NCI-H128 (cell line): ENCODE results near the gene TSACC.
"Not testable (repeated sequence)": the region's sequence is repeated elsewhere in the genome, so short reads cannot be mapped to it uniquely, and the experiment has no call there.

Experiments used
- DNase-seq: peaks from one replicate; lab custom pipeline; 2025; ENCODE audit not compliant: unreplicated experiment; lab: John Stamatoyannopoulos, UW

The TSACC gene

GRCh38 chr1:156338180-156338976 lies at the start of gene TSACC, which contains the start of gene CCT3:
TSACC (plus strand) TSS chr1:156338526; CDS start chr1:156339758, 1,232 bp downstream.
CCT3 (minus strand) TSS chr1:156338292; CDS start chr1:156338184, 108 bp downstream.
- peak; percentile 100 for DNase-seq

GRCh38 chr1:156289857-156290256 lies 48.5 kb upstream of the TSACC start:
- no peak for DNase-seq

- DNase-seq, result no peak
Measured at GRCh38 chr1:156291226-156292061, 46.9 kb upstream of the TSACC start.

GRCh38 chr1:156293098-156293434 lies 45.3 kb upstream of the TSACC start:
- no peak for DNase-seq

GRCh38 chr1:156293895-156294294 lies 44.4 kb upstream of the TSACC start:
- DNase-seq, result no peak

GRCh38 chr1:156295391-156295947 lies 42.9 kb upstream of the TSACC start, which contains the start of gene GLMP:
GLMP (minus strand) TSS chr1:156295679; CDS start chr1:156295645, 34 bp downstream.
- DNase-seq, result no peak

- no peak for DNase-seq
Measured at GRCh38 chr1:156298852-156299357, 39.4 kb upstream of the TSACC start, which contains the start of gene VHLL. VHLL (minus strand) TSS chr1:156299307; CDS start chr1:156299189, 118 bp downstream.

- no peak for DNase-seq
Measured at GRCh38 chr1:156303241-156303640, 35.1 kb upstream of the TSACC start.

- DNase-seq, result no peak
Measured at GRCh38 chr1:156305215-156305614, 33.1 kb upstream of the TSACC start.

- no peak for DNase-seq
Measured at GRCh38 chr1:156308078-156308477, 30.2 kb upstream of the TSACC start.

- no peak for DNase-seq
Measured at GRCh38 chr1:156310962-156311361, 27.4 kb upstream of the TSACC start.

GRCh38 chr1:156316909-156317308 lies 21.4 kb upstream of the TSACC start:
- DNase-seq, result no peak

- no peak for DNase-seq
Measured at GRCh38 chr1:156319664-156320063, 18.7 kb upstream of the TSACC start.

GRCh38 chr1:156320560-156320959 lies 17.8 kb upstream of the TSACC start:
- DNase-seq, result no peak

- not testable (repeated sequence) for DNase-seq
Measured at GRCh38 chr1:156323179-156323578, 15.1 kb upstream of the TSACC start.

GRCh38 chr1:156336242-156336641 lies 2.1 kb upstream of the TSACC start:
- no peak for DNase-seq

GRCh38 chr1:156337052-156337887 lies 1.1 kb upstream of the TSACC start:
- DNase-seq, result no peak

- no peak for DNase-seq
Measured at GRCh38 chr1:156337888-156338179, 492 bp upstream of the TSACC start.

- DNase-seq, result no peak
Measured at GRCh38 chr1:156342166-156342955, 4.0 kb downstream of the TSACC start.

- DNase-seq, result no peak
Measured at GRCh38 chr1:156344409-156344808, 6.1 kb downstream of the TSACC start.
